HepG2 (cell line): ENCODE data around the gene ATF6. TPM values are rescaled to one million over a fixed set of nuclear protein-coding genes. Genes with fewer than 3 reads are reported as not detected.

Source experiments
- ASH2L ChIP-seq: fragments of 300-600, 200-600 bp; sonication (generic); IDR thresholded peaks from 2 replicates; pipeline ENCODE4 v1.7.0; 2017; ENCODE audit warnings: low read depth, mild to moderate bottlenecking, moderate library complexity, mixed read lengths, low read length; ENCODE audit not compliant: insufficient read length
- DZIP1 ChIP-seq: sonication (generic); formaldehyde crosslinking; IDR thresholded peaks from 2 replicates; pipeline ENCODE4 v1.5.0; 2020; ENCODE audit warnings: mild to moderate bottlenecking, missing genetic modification reagents
- EHMT2 ChIP-seq: fragments of 200-600 bp; sonication (generic); IDR thresholded peaks from 2 replicates; pipeline ENCODE4 v1.7.0; 2017; ENCODE audit warnings: antibody characterized with exemption, low read depth, low read length, borderline replicate concordance
- GPBP1L1 ChIP-seq: sonication (generic); formaldehyde crosslinking; IDR thresholded peaks from 2 replicates; pipeline ENCODE4 v1.5.0; 2020; ENCODE audit warnings: mild to moderate bottlenecking, missing genetic modification reagents
- KMT2B ChIP-seq: IDR thresholded peaks from 2 replicates; pipeline ENCODE4 v1.6.1; 2016; ENCODE audit warnings: missing genetic modification reagents, missing compliant biosample characterization
- NFIB ChIP-seq: sonication (generic); formaldehyde crosslinking; IDR thresholded peaks from 2 replicates; pipeline ENCODE4 v1.9.0; 2021; ENCODE audit warnings: missing genetic modification reagents, mild to moderate bottlenecking, borderline replicate concordance
- REL ChIP-seq: sonication (generic); formaldehyde crosslinking; conservative IDR thresholded peaks from 2 replicates; pipeline ENCODE4 v1.8.0; 2022; ENCODE audit warnings: mild to moderate bottlenecking, missing genetic modification reagents, moderate library complexity
- SPEN ChIP-seq: sonication (generic); formaldehyde crosslinking; IDR thresholded peaks from 2 replicates; pipeline ENCODE4 v1.5.1; 2020; ENCODE audit warnings: low read depth, mild to moderate bottlenecking, missing genetic modification reagents
- ZBTB43 ChIP-seq: sonication (generic); formaldehyde crosslinking; conservative IDR thresholded peaks from 2 replicates; pipeline ENCODE4 v1.4.0; 2020; ENCODE audit warnings: missing genetic modification reagents
- ZFAT ChIP-seq: sonication (generic); formaldehyde crosslinking; conservative IDR thresholded peaks from 2 replicates; pipeline ENCODE4 v1.8.1; 2023; ENCODE audit warnings: missing genetic modification reagents, inconsistent platforms
- ZNF142 ChIP-seq: sonication (generic); formaldehyde crosslinking; IDR thresholded peaks from 2 replicates; pipeline ENCODE4 v1.4.0; 2020; ENCODE audit warnings: missing genetic modification reagents
- ZNF510 ChIP-seq: sonication (generic); formaldehyde crosslinking; IDR thresholded peaks from 2 replicates; pipeline ENCODE4 v1.4.0; 2020; ENCODE audit warnings: low read depth, mild to moderate bottlenecking, missing genetic modification reagents
- ZNF572 ChIP-seq: sonication (generic); formaldehyde crosslinking; IDR thresholded peaks from 2 replicates; pipeline ENCODE4 v1.5.1; 2020; ENCODE audit warnings: mild to moderate bottlenecking, missing genetic modification reagents
- ZNF766 ChIP-seq: sonication (generic); formaldehyde crosslinking; IDR thresholded peaks from 2 replicates; pipeline ENCODE4 v1.5.0; 2020; ENCODE audit warnings: missing genetic modification reagents, borderline replicate concordance
- ZNF883 ChIP-seq: sonication (generic); formaldehyde crosslinking; IDR thresholded peaks from 2 replicates; pipeline ENCODE4 v1.5.1; 2020; ENCODE audit warnings: mild to moderate bottlenecking, missing genetic modification reagents; ENCODE audit errors: not compliant biosample characterization
- polyA plus RNA-seq, 8 experiments: library from polyadenylated mRNA; depleted of rRNA in 3 of 8; stranded (reverse) in 7 of 8; unstranded in 1 of 8; fragments of >200 nt; fragmentation: Illumina TruSeq in 4 of 8; extraction: Trizol in 4 of 8; gene quantifications; 2 replicates each; pipeline versions ENCODE4 v1.2.1 to v1.2.3, GENCODE V29; 2011 to 2016; ENCODE audit warnings: low read depth in 4 of 8, missing spikeins in 1 of 8, mixed read lengths in 1 of 8; ENCODE audit not compliant: insufficient read depth in 1 of 8
- total RNA-seq, 5 experiments: library from RNA; depleted of rRNA; stranded (reverse); fragments of >200 nt; fragmentation: Illumina TruSeq; extraction: Trizol; gene quantifications; 2 replicates each; pipeline ENCODE4 v1.2.3, GENCODE V29; 2016; ENCODE audit warnings: low read depth in 1 of 5

The ATF6 gene
- total and polyA plus RNA-seq, 2 of the 13 experiments (the other 11 are each of a cell fraction or from before 2014, with no cell fraction given) = 13.2 to 14.5 TPM

- TF ChIP-seq DZIP1 (CRISPR knock-in tag) = peak; percentile 96
- TF ChIP-seq NFIB = no peak
- TF ChIP-seq ZNF510 (CRISPR knock-in tag) = peak; percentile 64; the same call in 1 of the 2 replicates
- peak; percentile 80; the same call in 1 of the 2 replicates for TF ChIP-seq ZNF766
- peak; percentile 89 for TF ChIP-seq SPEN (CRISPR knock-in tag)
- TF ChIP-seq ZBTB43 = no peak
- TF ChIP-seq ZFAT (CRISPR knock-in tag) = no peak
- TF ChIP-seq ZNF142 (CRISPR knock-in tag) = 0 out of 2 replicates have a peak, but pooled peaks have one; percentile 25
- TF ChIP-seq EHMT2 = no peak
- no peak for TF ChIP-seq GPBP1L1 (CRISPR knock-in tag)
- TF ChIP-seq KMT2B (CRISPR knock-in tag) = peak; percentile 83
- TF ChIP-seq REL = no peak
- no peak for TF ChIP-seq ZNF572 (CRISPR knock-in tag)
- peak; percentile 95 for TF ChIP-seq ASH2L
- TF ChIP-seq ZNF883 (CRISPR knock-in tag) = peak; percentile 84
Observed at GRCh38 chr1:161749509-161750407, 16.4 kb upstream of the ATF6 start, which contains the start of gene DUSP12 (continued).
